Psoas muscle (tissue), 8 donors: ENCODE measurements around the gene LYPD6. TPM values are rescaled to one million over a fixed set of nuclear protein-coding genes. Genes with fewer than 3 reads are reported as not detected.
"Not testable (repeated sequence)": the region's sequence is repeated elsewhere in the genome, so short reads cannot be mapped to it uniquely, and the experiment has no call there.

ENCODE experiments used
- ATAC-seq, 4 donors: fragments of 200-7000 bp; cut with Tn5 transposase; one replicate each; pipeline ENCODE4 v1.9.1; 2020; ENCODE audit warnings: moderate library complexity in 3 of 4, mild to moderate bottlenecking in 2 of 4
- DNase-seq, 2 donors: peaks; one replicate each; pipeline ENCODE4 v3.0.0-alpha.2; 2020
- H3K27ac ChIP-seq: fragments of 200-600 bp; one replicate; pipeline ENCODE4 v1.8.0; 2022
- H3K27me3 ChIP-seq, 3 donors: fragments of 200-600 bp in 1 of 3; one replicate each; pipeline versions ENCODE4 v1.6.1 to v1.8.0; 2013 to 2022; ENCODE audit warnings: low read length in 2 of 3, mild to moderate bottlenecking in 2 of 3, moderate library complexity in 1 of 3; ENCODE audit not compliant: insufficient read depth in 3 of 3
- H3K36me3 ChIP-seq, 2 donors: fragments of 200-600 bp in 1 of 2; one replicate each; pipeline versions ENCODE4 v1.6.1 to v1.8.0; 2013 to 2022; ENCODE audit warnings: low read depth in 1 of 2, mild to moderate bottlenecking in 1 of 2, moderate library complexity in 1 of 2; ENCODE audit not compliant: insufficient read depth in 1 of 2
- H3K4me1 ChIP-seq: fragments of 200-600 bp; one replicate; pipeline ENCODE4 v1.8.0; 2022
- H3K4me3 ChIP-seq: fragments of 200-600 bp; one replicate; pipeline ENCODE4 v1.8.0; 2022; ENCODE audit warnings: mild to moderate bottlenecking
- H3K9me3 ChIP-seq: fragments of 200-600 bp; one replicate; pipeline ENCODE4 v1.8.0; 2022
- WGBS, 3 donors: extraction: QIAGEN DNeasy Blood & Tissue Kit; methylation state at CpG; one replicate each; pipeline versions ENCODE4 v1.1.6 to v1.1.7; 2013; 5-methylcytosine and 5-hydroxymethylcytosine counted together
- intact Hi-C, 2 donors: fragments of 100-400 bp; cut with DNase I; formaldehyde crosslinking; loops; one replicate each; pipeline versions ENCODE4 v1.11.0 to v1.14.2; 2022
- polyA plus RNA-seq, 3 donors: library from polyadenylated mRNA; stranded (reverse); fragments of 200-250 nt; gene quantifications; one replicate each; pipeline ENCODE4 v1.2.3, GENCODE V29; 2013
- total RNA-seq, 4 donors: library from RNA; stranded (reverse); fragmentation: NEBNext Ultra II Directional in 2 of 4; extraction: Animal tissue kit (Norgen Biotek cat#: 25700) in 2 of 4; gene quantifications; one replicate each; pipeline versions ENCODE4 v1.2.1 to v1.2.4, GENCODE V29; 2021 to 2023
- TF ChIP-seq, protein P1 (sequence below): fragments of 200-600 bp; IDR thresholded peaks from one replicate; pipeline ENCODE4 v1.8.0; 2022; ENCODE audit warnings: antibody characterized with exemption
- donor health status: healthy with polysubstance abuse.
- donor health status: DM: no; HTN: no; CAD: no; lungs with moderate emphysema.
- donor health status: Bipolar disorder and iron deficiency.
- donor health status: healthy.
- donor health status: DM: yes; HTN: yes; CAD: no.
- donor health status: DM: no; HTN: no; CAD: no.
- donor health status: DM: no; HTN: no; CAD: no.
- donor health status: DM: yes; HTN: yes; CAD: no.

Gene LYPD6
- total and polyA plus RNA-seq, 7 donors, result 0.04 to 0.11 (median 0.05) TPM; not detected in 2

DNA sequence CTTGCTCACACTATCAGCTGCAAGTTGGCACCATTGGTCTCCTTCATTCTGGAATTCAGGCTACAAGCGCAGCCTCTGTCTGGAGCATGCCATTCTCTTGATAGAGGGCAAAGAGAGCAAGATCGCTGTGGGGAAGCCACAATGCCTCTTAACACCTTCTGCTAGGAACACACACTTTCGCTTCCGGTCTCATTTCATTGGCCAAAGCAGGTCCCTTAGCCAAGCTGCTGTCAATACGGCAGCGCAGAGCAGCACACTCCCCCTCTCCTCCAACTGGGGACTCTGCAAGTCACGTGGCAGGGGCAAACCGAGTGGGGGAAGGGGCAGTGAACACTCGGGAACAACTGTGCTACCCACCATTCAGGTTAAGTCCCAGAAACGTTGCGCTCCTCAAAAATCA is 159.1 kb downstream of the LYPD6 start:
- Histone ChIP-seq H3K36me3 (no peaks in the 10 kb centered on the region), H3K27ac (no peak overlapping the region), H3K4me3 (no peak overlapping the region), H3K27me3 (no peaks in the 10 kb centered on the region), H3K9me3 (no peaks in the 10 kb centered on the region), H3K4me1 (no peaks in the 10 kb centered on the region)
- TF ChIP-seq, protein P1, sequence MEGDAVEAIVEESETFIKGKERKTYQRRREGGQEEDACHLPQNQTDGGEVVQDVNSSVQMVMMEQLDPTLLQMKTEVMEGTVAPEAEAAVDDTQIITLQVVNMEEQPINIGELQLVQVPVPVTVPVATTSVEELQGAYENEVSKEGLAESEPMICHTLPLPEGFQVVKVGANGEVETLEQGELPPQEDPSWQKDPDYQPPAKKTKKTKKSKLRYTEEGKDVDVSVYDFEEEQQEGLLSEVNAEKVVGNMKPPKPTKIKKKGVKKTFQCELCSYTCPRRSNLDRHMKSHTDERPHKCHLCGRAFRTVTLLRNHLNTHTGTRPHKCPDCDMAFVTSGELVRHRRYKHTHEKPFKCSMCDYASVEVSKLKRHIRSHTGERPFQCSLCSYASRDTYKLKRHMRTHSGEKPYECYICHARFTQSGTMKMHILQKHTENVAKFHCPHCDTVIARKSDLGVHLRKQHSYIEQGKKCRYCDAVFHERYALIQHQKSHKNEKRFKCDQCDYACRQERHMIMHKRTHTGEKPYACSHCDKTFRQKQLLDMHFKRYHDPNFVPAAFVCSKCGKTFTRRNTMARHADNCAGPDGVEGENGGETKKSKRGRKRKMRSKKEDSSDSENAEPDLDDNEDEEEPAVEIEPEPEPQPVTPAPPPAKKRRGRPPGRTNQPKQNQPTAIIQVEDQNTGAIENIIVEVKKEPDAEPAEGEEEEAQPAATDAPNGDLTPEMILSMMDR, result no peak
- no peak for ATAC-seq
- no peak for DNase-seq
- 61 to 65% (median 62%) methylated on average over 11 of the region's 11 CpGs for WGBS, 3 donors
- intact Hi-C loops, result no loop called here

DNA sequence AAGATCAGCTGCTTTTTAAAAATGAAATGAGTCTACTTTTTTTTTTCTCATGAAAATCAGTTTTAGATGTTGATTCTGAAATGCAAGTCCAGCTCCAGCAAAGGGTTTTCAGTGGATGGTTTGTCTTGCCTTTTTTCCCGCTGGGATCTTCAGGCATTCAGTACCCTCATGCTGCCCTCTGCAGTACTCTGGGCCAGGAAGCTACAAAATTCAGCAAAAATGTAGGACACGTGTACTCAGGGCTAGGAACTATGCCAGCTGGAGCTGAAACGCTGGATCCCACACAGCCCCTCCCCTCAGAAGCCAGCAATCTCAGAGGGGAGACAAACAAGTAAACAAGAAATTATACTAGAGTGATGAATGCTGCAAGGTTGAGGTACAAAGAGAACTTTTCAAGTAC is 159.9 kb downstream of the LYPD6 start:
- no peak overlapping the region for H3K4me3 ChIP-seq
- no peak for DNase-seq
- no peaks in the 10 kb centered on the region for H3K27me3 ChIP-seq
- ATAC-seq, result no peak
- H3K27ac ChIP-seq, result no peak overlapping the region
- intact Hi-C loops, result no loop called here
- 5 to 13% (median 10%) methylated on average over 3 of the region's 3 CpGs for WGBS, 3 donors
- no peaks in the 10 kb centered on the region for H3K4me1 ChIP-seq
- TF ChIP-seq, protein P1, result no peak
- H3K9me3 ChIP-seq, result peaks cover 3% of the 10 kb centered on the region
- H3K36me3 ChIP-seq, result no peaks in the 10 kb centered on the region

DNA sequence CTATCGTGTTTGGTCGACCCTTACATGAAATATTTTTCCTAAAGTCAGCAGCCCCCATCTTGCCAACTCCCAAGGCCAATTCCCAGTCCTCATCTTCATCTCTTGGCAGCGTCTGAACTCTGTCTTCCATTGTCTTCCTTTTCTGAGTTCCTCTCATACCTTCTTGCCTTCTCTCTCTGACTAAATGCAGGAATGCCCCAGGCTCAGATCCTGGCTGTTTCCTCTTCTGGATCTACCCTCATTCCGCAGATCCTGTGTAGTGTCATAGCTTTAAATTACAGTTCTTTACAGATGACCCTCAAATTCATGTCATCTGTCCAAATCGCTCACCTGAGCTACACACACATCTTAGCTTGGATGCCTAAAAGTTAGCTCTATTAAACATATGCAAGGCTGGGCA is 162.5 kb downstream of the LYPD6 start:
- WGBS, 3 donors, result 80 to 85% (median 80%) methylated on average over 5 of the region's 5 CpGs
- intact Hi-C loops, result no loop called here

DNA sequence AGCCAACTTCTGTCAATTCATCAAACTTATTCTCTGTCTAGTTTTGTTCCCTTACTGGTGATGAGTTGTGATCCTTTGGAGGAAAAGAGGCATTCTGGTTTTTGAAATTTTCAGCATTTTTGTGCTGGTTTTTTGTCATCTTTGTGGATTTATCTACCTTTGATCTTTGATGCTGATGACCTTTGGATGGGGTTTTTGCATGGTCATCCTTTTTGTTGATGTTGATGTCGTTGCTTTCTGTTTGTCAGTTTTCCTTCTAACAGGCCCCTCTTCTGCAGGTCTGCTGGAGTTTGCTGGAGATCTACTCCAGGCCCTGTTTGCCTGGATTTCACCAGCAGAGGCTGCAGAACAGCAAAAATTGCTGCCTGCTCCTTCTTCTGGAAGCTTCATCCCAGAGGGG is 168.8 kb downstream of the LYPD6 start:
- ATAC-seq, H3K36me3 ChIP-seq, DNase-seq, H3K27ac ChIP-seq, H3K27me3 ChIP-seq, H3K4me1 ChIP-seq, intact Hi-C loops, H3K4me3 ChIP-seq, H3K9me3 ChIP-seq: not testable (repeated sequence)
- 69 to 81% (median 80%) methylated on average over 1 of the region's 1 CpG for WGBS, 3 donors

More for the DNA sequence above, 162.5 kb downstream of the LYPD6 start:
- ATAC-seq (no peak), DNase-seq (no peak)
- H3K4me3 ChIP-seq, result no peak overlapping the region
- no peak overlapping the region for H3K27ac ChIP-seq
- H3K27me3 ChIP-seq, result no peaks in the 10 kb centered on the region
- no peaks in the 10 kb centered on the region for H3K36me3 ChIP-seq
- TF ChIP-seq, protein P1, result no peak
- peaks cover 10% of the 10 kb centered on the region for H3K9me3 ChIP-seq
- H3K4me1 ChIP-seq, result no peaks in the 10 kb centered on the region

DNA sequence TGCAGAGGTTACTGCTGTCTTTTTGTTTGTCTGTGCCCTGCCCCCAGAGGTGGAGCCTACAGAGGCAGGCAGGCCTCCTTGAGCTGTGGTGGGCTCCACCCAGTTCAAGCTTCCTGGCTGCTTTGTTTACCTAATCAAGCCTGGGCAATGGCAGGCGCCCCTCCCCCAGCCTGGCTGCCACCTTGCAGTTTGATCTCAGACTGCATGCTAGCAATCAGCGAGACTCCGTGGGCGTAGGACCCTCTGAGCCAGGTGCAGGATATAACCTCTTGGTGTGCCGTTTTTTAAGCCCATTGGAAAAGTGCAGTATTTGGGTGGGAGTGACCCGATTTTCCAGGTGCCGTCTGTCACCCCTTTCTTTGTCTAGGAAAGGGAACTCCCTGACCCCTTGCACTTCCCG is 176.4 kb downstream of the LYPD6 start:
- H3K4me3 ChIP-seq, H3K27me3 ChIP-seq, H3K36me3 ChIP-seq, DNase-seq, H3K4me1 ChIP-seq, H3K27ac ChIP-seq, ATAC-seq, intact Hi-C loops, H3K9me3 ChIP-seq: not testable (repeated sequence)
- 79 to 86% (median 85%) methylated on average over 7 to 8 of the region's 8 CpGs for WGBS, 3 donors

DNA sequence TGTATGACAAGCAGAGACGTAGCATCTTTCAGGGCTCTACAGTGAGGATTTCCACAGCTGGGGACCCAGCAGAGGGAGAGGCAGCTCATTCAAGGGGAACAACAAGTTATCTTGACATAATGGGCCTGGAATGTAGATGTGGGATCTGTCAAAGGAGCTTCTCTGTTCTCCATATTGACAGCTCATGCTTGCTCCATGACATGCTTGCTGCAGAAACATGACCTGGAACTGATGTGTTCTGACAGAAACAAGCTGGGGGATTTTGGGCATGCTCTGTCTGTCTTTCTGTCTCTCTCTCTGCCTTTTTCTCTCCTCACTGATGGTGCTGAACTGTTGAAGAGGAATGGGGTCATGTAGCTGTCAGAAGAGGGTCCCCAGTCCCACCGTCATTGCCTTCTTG is 177.6 kb downstream of the LYPD6 start:
- Histone ChIP-seq H3K4me3 (no peak overlapping the region), H3K27ac (no peak overlapping the region), H3K36me3 (no peaks in the 10 kb centered on the region), H3K27me3 (peaks cover 0 to 3% (median 0%) of the 10 kb centered on the region in 3 donors), H3K9me3 (no peaks in the 10 kb centered on the region), H3K4me1 (no peaks in the 10 kb centered on the region)
- WGBS, 3 donors, result 43 to 57% (median 55%) methylated on average over 2 of the region's 2 CpGs
- TF ChIP-seq, protein P1, result no peak
- ATAC-seq (no peak), DNase-seq (no peak)
- intact Hi-C loops, result no loop called here
